OCI-LY1 (cell line): ENCODE data around the gene MID1.

Experiments used
- H2AFZ ChIP-seq: fragments of 200-600 bp; sonication (generic), shearing (Covaris generic); 2 replicates; pipeline ENCODE4 v1.6.0; 2014; ENCODE audit warnings: antibody characterized with exemption, mild to moderate bottlenecking, low read length
- H3F3A ChIP-seq: fragments of 200-600 bp; sonication (generic), shearing (Covaris generic); 2 replicates; pipeline ENCODE4 v1.6.0; 2014; ENCODE audit warnings: mild to moderate bottlenecking, antibody characterized with exemption, low read length, moderate library complexity; ENCODE audit not compliant: insufficient read depth
- H3K27ac ChIP-seq: fragments of 200-600 bp; sonication (generic); 2 replicates; pipeline ENCODE4 v1.5.1; 2014; ENCODE audit warnings: low read length, mixed run types, mild to moderate bottlenecking, low read depth; ENCODE audit not compliant: poor library complexity, severe bottlenecking
- H3K27me3 ChIP-seq: fragments of 200-600 bp; sonication (generic); 2 replicates; pipeline ENCODE4 v1.6.0; 2014; ENCODE audit warnings: antibody characterized with exemption, mild to moderate bottlenecking, low read length, moderate library complexity; ENCODE audit not compliant: insufficient read depth
- H3K36me3 ChIP-seq: fragments of 200-600 bp; sonication (generic); 2 replicates; pipeline ENCODE4 v1.6.1; 2014; ENCODE audit warnings: mild to moderate bottlenecking, antibody characterized with exemption, low read length, moderate library complexity, mixed read lengths; ENCODE audit not compliant: insufficient read depth
- H3K4me1 ChIP-seq: fragments of 200-600 bp; sonication (generic); 2 replicates; pipeline ENCODE4 v1.5.1; 2014; ENCODE audit warnings: mild to moderate bottlenecking, low read length, moderate library complexity; ENCODE audit not compliant: insufficient read depth, severe bottlenecking
- H3K4me2 ChIP-seq: fragments of 200-600 bp; sonication (generic), shearing (Covaris generic); 2 replicates; pipeline ENCODE4 v1.6.1; 2014; ENCODE audit warnings: low read length
- H3K4me3 ChIP-seq: fragments of 200-600 bp; sonication (generic); 2 replicates; pipeline ENCODE4 v1.5.1; 2014; ENCODE audit warnings: low read length, low read depth, mild to moderate bottlenecking, mixed read lengths; ENCODE audit not compliant: poor library complexity, severe bottlenecking
- H3K79me2 ChIP-seq: fragments of 200-600 bp; shearing (Covaris generic); 2 replicates; pipeline ENCODE4 v1.6.1; 2016; ENCODE audit warnings: mixed run types, low read length, mixed read lengths; ENCODE audit not compliant: insufficient read depth
- H3K9ac ChIP-seq: fragments of 200-600 bp; sonication (generic), shearing (Covaris generic); 2 replicates; pipeline ENCODE4 v1.6.1; 2014; ENCODE audit warnings: mild to moderate bottlenecking, low read length, mixed read lengths
- H3K9me2 ChIP-seq: fragments of 200-600 bp; sonication (generic), shearing (Covaris generic); 2 replicates; pipeline ENCODE4 v1.6.1; 2014; ENCODE audit warnings: low read depth, mild to moderate bottlenecking, low read length, mixed read lengths
- H3K9me3 ChIP-seq: fragments of 200-600 bp; shearing (Covaris generic); 2 replicates; pipeline ENCODE4 v1.6.1; 2014; ENCODE audit warnings: low read length, mixed read lengths
- H4K20me1 ChIP-seq: fragments of 200-600 bp; sonication (generic), shearing (Covaris generic); 2 replicates; pipeline ENCODE4 v1.6.0; 2016; ENCODE audit warnings: mild to moderate bottlenecking, low read length; ENCODE audit not compliant: insufficient read depth
- CTCF ChIP-seq: fragments of 200-600 bp; sonication (generic), shearing (Covaris generic); IDR thresholded peaks from 2 replicates; pipeline ENCODE4 v1.5.1; 2017; ENCODE audit warnings: mild to moderate bottlenecking, antibody characterized with exemption, low read length, moderate library complexity, mixed read lengths
- EZH2 ChIP-seq: fragments of 200-600 bp; sonication (generic), shearing (Covaris generic); IDR thresholded peaks from 2 replicates; pipeline ENCODE4 v1.8.0; 2017; ENCODE audit warnings: borderline replicate concordance, mixed run types, mild to moderate bottlenecking, antibody characterized with exemption, low read length, moderate library complexity, mixed read lengths

MID1 gene

GRCh38 chrX:10470009-10470408 is 150.4 kb downstream of the MID1 start:
- no peaks in the 10 kb centered on the region for H3K79me2 ChIP-seq
- no peaks in the 10 kb centered on the region for H3K27me3 ChIP-seq
- TF ChIP-seq EZH2 (no peak), CTCF (no peak)
- H3K4me1 ChIP-seq = no peaks in the 10 kb centered on the region
- H3F3A ChIP-seq = no peaks in the 10 kb centered on the region
- H3K9me2 ChIP-seq = no peaks in the 10 kb centered on the region
- H3K4me3 ChIP-seq = no peak overlapping the region
- no peak overlapping the region for H3K27ac ChIP-seq
- no peaks in the 10 kb centered on the region for H4K20me1 ChIP-seq
- no peak overlapping the region for H3K9ac ChIP-seq
- H3K4me2 ChIP-seq = no peak overlapping the region
- no peaks in the 10 kb centered on the region for H3K36me3 ChIP-seq
- H3K9me3 ChIP-seq = no peaks in the 10 kb centered on the region
- no peak overlapping the region for H2AFZ ChIP-seq

GRCh38 chrX:10467793-10468192 is 152.6 kb downstream of the MID1 start:
- Histone ChIP-seq H3K9ac (no peak overlapping the region), H4K20me1 (no peaks in the 10 kb centered on the region), H2AFZ (no peak overlapping the region), H3K9me2 (no peaks in the 10 kb centered on the region), H3K27ac (no peak overlapping the region), H3K4me2 (no peak overlapping the region), H3K4me3 (no peak overlapping the region), H3K36me3 (no peaks in the 10 kb centered on the region), H3F3A (no peaks in the 10 kb centered on the region), H3K79me2 (no peaks in the 10 kb centered on the region), H3K9me3 (no peaks in the 10 kb centered on the region), H3K27me3 (no peaks in the 10 kb centered on the region), H3K4me1 (no peaks in the 10 kb centered on the region)
- TF ChIP-seq EZH2 (no peak), CTCF (no peak)

- TF ChIP-seq CTCF = no peak
- no peak for TF ChIP-seq EZH2
- H3K4me3 ChIP-seq = no peak overlapping the region
- no peak overlapping the region for H3K9ac ChIP-seq
- H2AFZ ChIP-seq = no peak overlapping the region
- H3K79me2 ChIP-seq = no peaks in the 10 kb centered on the region
- H3K9me2 ChIP-seq = no peaks in the 10 kb centered on the region
- no peak overlapping the region for H3K4me2 ChIP-seq
- no peak overlapping the region for H3K27ac ChIP-seq
- no peaks in the 10 kb centered on the region for H3K9me3 ChIP-seq
- H3F3A ChIP-seq = no peaks in the 10 kb centered on the region
- H3K36me3 ChIP-seq = no peaks in the 10 kb centered on the region
- no peaks in the 10 kb centered on the region for H3K27me3 ChIP-seq
- no peaks in the 10 kb centered on the region for H4K20me1 ChIP-seq
- no peaks in the 10 kb centered on the region for H3K4me1 ChIP-seq
These were observed 155.1 kb downstream of the MID1 start for GRCh38 chrX:10465254-10465653.
